H9 (cell line): ENCODE measurements around the gene UBE3A. TPM values are rescaled to one million over a fixed set of nuclear protein-coding genes. Genes with fewer than 3 reads are reported as not detected.

Experiments
- DNase-seq: peaks from one replicate; pipeline ENCODE4 v3.0.0-alpha.2; 2017
- H2AFZ ChIP-seq: one replicate; pipeline ENCODE4 v1.6.1; 2013; ENCODE audit warnings: mild to moderate bottlenecking, low read length, control low read depth, moderate library complexity
- H2AK5ac ChIP-seq: 2 replicates; pipeline ENCODE4 v1.6.1; 2013; ENCODE audit warnings: low read length, control low read depth, mixed read lengths; ENCODE audit not compliant: insufficient read length
- H2BK120ac ChIP-seq: one replicate; pipeline ENCODE4 v1.6.1; 2013; ENCODE audit warnings: low read depth, mild to moderate bottlenecking, low read length, control low read depth, inconsistent platforms; ENCODE audit not compliant: poor library complexity, severe bottlenecking
- H2BK12ac ChIP-seq: 2 replicates; pipeline ENCODE4 v1.6.1; 2013; ENCODE audit warnings: low read length, control low read depth, mixed read lengths, low read depth; ENCODE audit not compliant: insufficient read length
- H2BK15ac ChIP-seq: 2 replicates; pipeline ENCODE4 v1.6.1; 2013; ENCODE audit warnings: low read depth, low read length, control low read depth
- H2BK20ac ChIP-seq: one replicate; pipeline ENCODE4 v1.6.1; 2013; ENCODE audit warnings: low read depth, mild to moderate bottlenecking, low read length, control low read depth, inconsistent platforms; ENCODE audit not compliant: poor library complexity, severe bottlenecking
- H2BK5ac ChIP-seq: 2 replicates; pipeline ENCODE4 v1.6.1; 2013; ENCODE audit warnings: low read length, control low read depth, mixed read lengths; ENCODE audit not compliant: insufficient read length
- H3K14ac ChIP-seq: 2 replicates; pipeline ENCODE4 v1.6.1; 2013; ENCODE audit warnings: low read length, control low read depth; ENCODE audit not compliant: insufficient read depth
- H3K18ac ChIP-seq: 2 replicates; pipeline ENCODE4 v1.6.1; 2013; ENCODE audit warnings: low read depth, mild to moderate bottlenecking, mixed read lengths, low read length, control low read depth; ENCODE audit not compliant: insufficient read length
- H3K23ac ChIP-seq: 2 replicates; pipeline ENCODE4 v1.6.1; 2013; ENCODE audit warnings: low read length, control low read depth, mixed read lengths, low read depth; ENCODE audit not compliant: insufficient read length
- H3K23me2 ChIP-seq: 2 replicates; pipeline ENCODE4 v1.6.1; 2013; ENCODE audit warnings: low read depth, mild to moderate bottlenecking, mixed read lengths, low read length, control low read depth; ENCODE audit not compliant: insufficient read length, poor library complexity, severe bottlenecking
- H3K27ac ChIP-seq: 2 replicates; pipeline ENCODE4 v1.5.1; 2013; ENCODE audit warnings: low read length, control low read depth, mixed read lengths, low read depth; ENCODE audit not compliant: insufficient read length
- H3K27me3 ChIP-seq: 2 replicates; pipeline ENCODE4 v1.6.1; 2013; ENCODE audit warnings: low read length, control low read depth, inconsistent platforms; ENCODE audit not compliant: insufficient read depth
- H3K4ac ChIP-seq: 2 replicates; pipeline ENCODE4 v1.6.1; 2013; ENCODE audit warnings: low read depth, mild to moderate bottlenecking, control low read depth, inconsistent platforms, low read length, moderate library complexity
- H3K4me1 ChIP-seq: 2 replicates; pipeline ENCODE4 v1.6.1; 2013; ENCODE audit warnings: low read length, control low read depth, inconsistent platforms; ENCODE audit not compliant: insufficient read depth
- H3K4me2 ChIP-seq: 2 replicates; pipeline ENCODE4 v1.6.1; 2013; ENCODE audit warnings: low read length, control low read depth, mixed read lengths; ENCODE audit not compliant: insufficient read length, insufficient read depth
- H3K56ac ChIP-seq: 2 replicates; pipeline ENCODE4 v1.6.1; 2013; ENCODE audit warnings: low read depth, mild to moderate bottlenecking, mixed read lengths, low read length, control low read depth; ENCODE audit not compliant: insufficient read length
- H3K79me1 ChIP-seq: 2 replicates; pipeline ENCODE4 v1.6.1; 2013; ENCODE audit warnings: low read depth, mild to moderate bottlenecking, moderate library complexity, low read length, control low read depth, inconsistent platforms; ENCODE audit not compliant: insufficient read depth, poor library complexity, severe bottlenecking
- H3K79me2 ChIP-seq: 2 replicates; pipeline ENCODE4 v1.6.1; 2013; ENCODE audit warnings: low read length, control low read depth, inconsistent platforms; ENCODE audit not compliant: insufficient read depth
- H3K9ac ChIP-seq: 2 replicates; pipeline ENCODE4 v1.6.1; 2013; ENCODE audit warnings: low read length, control low read depth, mixed read lengths; ENCODE audit not compliant: insufficient read length; ENCODE audit errors: extremely low read depth
- H3K9me3 ChIP-seq: one replicate; pipeline ENCODE4 v1.6.1; 2013; ENCODE audit warnings: low read depth, low read length, inconsistent platforms; ENCODE audit not compliant: control insufficient read depth
- H3T11ph ChIP-seq: one replicate; pipeline ENCODE4 v1.6.1; 2013; ENCODE audit warnings: mild to moderate bottlenecking, low read length, control low read depth, inconsistent platforms
- H4K20me1 ChIP-seq: one replicate; pipeline ENCODE4 v1.6.1; 2013; ENCODE audit not compliant: control insufficient read depth, insufficient read length, insufficient read depth
- H4K5ac ChIP-seq: 2 replicates; pipeline ENCODE4 v1.6.1; 2013; ENCODE audit warnings: low read depth, mild to moderate bottlenecking, mixed read lengths, low read length, control low read depth; ENCODE audit not compliant: insufficient read length
- H4K8ac ChIP-seq: replicated peaks from 2 replicates; pipeline ENCODE4 v1.6.1; 2013; ENCODE audit warnings: low read length, control low read depth, mixed read lengths, low read depth; ENCODE audit not compliant: insufficient read length
- H4K91ac ChIP-seq: 2 replicates; pipeline ENCODE4 v1.6.1; 2013; ENCODE audit warnings: low read depth, mild to moderate bottlenecking, moderate library complexity, mixed read lengths, low read length, control low read depth; ENCODE audit not compliant: insufficient read length
- H3K27ac Mint-ChIP-seq, 3 experiments: 2 replicates in 2 of 3; 3 replicates in 1 of 3; pipeline ENCODE4 v1.8.0; 2020 to 2021; ENCODE audit warnings: mixed read lengths in 3 of 3, mild to moderate bottlenecking in 1 of 3, moderate library complexity in 1 of 3
- H3K27me3 Mint-ChIP-seq: 2 replicates; pipeline ENCODE4 v1.8.0; 2021; ENCODE audit warnings: low read depth, mild to moderate bottlenecking, moderate library complexity, mixed read lengths
- H3K36me3 Mint-ChIP-seq, 3 experiments: 2 replicates in 2 of 3; 3 replicates in 1 of 3; pipeline ENCODE4 v1.8.0; 2020 to 2021; ENCODE audit warnings: low read depth in 3 of 3, mixed read lengths in 3 of 3; ENCODE audit not compliant: insufficient read depth in 1 of 3
- H3K4me1 Mint-ChIP-seq, 2 experiments: 2 replicates each; pipeline ENCODE4 v1.8.0; 2020; ENCODE audit warnings: mixed read lengths in 2 of 2
- H3K4me3 Mint-ChIP-seq, 2 experiments: 2 replicates in 1 of 2; 3 replicates in 1 of 2; pipeline ENCODE4 v1.8.0; 2020 to 2021; ENCODE audit warnings: mild to moderate bottlenecking in 2 of 2, mixed read lengths in 2 of 2, moderate library complexity in 1 of 2
- H3K9me3 Mint-ChIP-seq, 2 experiments: 2 replicates in 1 of 2; 3 replicates in 1 of 2; pipeline ENCODE4 v1.8.0; 2020; ENCODE audit warnings: mild to moderate bottlenecking in 2 of 2, mixed read lengths in 2 of 2, moderate library complexity in 1 of 2
- WGBS: extraction: QIAGEN DNeasy Blood & Tissue Kit; methylation state at CpG from one replicate; pipeline ENCODE4 v1.1.7; 2013; ENCODE audit warnings: missing lambda C conversion rate, low lambda C conversion rate, mixed read lengths; ENCODE audit not compliant: insufficient read length; ENCODE audit errors: extremely low coverage; 5-methylcytosine and 5-hydroxymethylcytosine counted together
- total RNA-seq: library from RNA; stranded (reverse); gene quantifications from 2 replicates; pipeline ENCODE4 v1.2.1, GENCODE V29; 2021
- TF ChIP-seq, protein P1 (sequence below): fragments of 200-600 bp; sonication (generic); conservative IDR thresholded peaks from 3 replicates; pipeline ENCODE4 v1.8.0; 2021; ENCODE audit warnings: antibody characterized with exemption, mild to moderate bottlenecking

The UBE3A gene
- total RNA-seq, 1 experiment from 2014 or later, result 108 TPM

DNA sequence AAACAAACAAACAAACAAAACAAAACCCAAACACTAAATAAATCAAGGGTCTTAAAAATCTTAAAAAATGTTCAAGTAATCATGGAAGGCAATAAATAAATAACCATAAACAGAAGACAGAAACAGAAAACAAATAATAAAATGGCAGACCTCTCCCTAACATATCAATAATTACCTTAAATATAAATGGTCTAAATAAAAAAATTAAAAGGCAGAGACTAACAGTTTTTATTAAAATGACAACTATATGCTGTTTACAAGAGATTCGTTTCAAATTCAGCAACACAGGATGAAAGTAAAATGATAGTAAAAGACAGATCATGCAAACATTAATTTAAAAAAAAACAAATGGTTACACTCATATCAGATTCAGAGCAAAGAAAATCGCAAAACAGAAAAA, 91.1 kb downstream of the UBE3A start:
- H2BK12ac ChIP-seq, result no peak overlapping the region
- no peaks in the 10 kb centered on the region for H3K23me2 ChIP-seq
- H3K9me3 ChIP-seq, result no peaks in the 10 kb centered on the region
- TF ChIP-seq, protein P1, sequence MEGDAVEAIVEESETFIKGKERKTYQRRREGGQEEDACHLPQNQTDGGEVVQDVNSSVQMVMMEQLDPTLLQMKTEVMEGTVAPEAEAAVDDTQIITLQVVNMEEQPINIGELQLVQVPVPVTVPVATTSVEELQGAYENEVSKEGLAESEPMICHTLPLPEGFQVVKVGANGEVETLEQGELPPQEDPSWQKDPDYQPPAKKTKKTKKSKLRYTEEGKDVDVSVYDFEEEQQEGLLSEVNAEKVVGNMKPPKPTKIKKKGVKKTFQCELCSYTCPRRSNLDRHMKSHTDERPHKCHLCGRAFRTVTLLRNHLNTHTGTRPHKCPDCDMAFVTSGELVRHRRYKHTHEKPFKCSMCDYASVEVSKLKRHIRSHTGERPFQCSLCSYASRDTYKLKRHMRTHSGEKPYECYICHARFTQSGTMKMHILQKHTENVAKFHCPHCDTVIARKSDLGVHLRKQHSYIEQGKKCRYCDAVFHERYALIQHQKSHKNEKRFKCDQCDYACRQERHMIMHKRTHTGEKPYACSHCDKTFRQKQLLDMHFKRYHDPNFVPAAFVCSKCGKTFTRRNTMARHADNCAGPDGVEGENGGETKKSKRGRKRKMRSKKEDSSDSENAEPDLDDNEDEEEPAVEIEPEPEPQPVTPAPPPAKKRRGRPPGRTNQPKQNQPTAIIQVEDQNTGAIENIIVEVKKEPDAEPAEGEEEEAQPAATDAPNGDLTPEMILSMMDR, result no peak
- no CpG with 5 or more reads among the region's 2 CpGs for WGBS
- Mint-ChIP-seq H3K9me3 (no peaks in the 10 kb centered on the region; a peak in 1 of 5 replicates), H3K36me3 (peaks cover 10 to 32% (median 23%) of the 10 kb centered on the region in 3 experiments; a peak in 6 of 7 replicates), H3K27ac (no peak overlapping the region; a peak in 1 of 7 replicates), H3K4me3 (no peak overlapping the region), H3K4me1 (peaks cover 36 to 40% of the 10 kb centered on the region in 2 experiments), H3K27me3 (no peaks in the 10 kb centered on the region)
- H3K23ac ChIP-seq, result no peak overlapping the region
- no peak overlapping the region for H3K9ac ChIP-seq
- H4K8ac ChIP-seq, result no peak overlapping the region
- no peaks in the 10 kb centered on the region for H4K20me1 ChIP-seq
- H2BK20ac ChIP-seq, result no peak overlapping the region
- no peak overlapping the region for H2BK5ac ChIP-seq
- H3K56ac ChIP-seq, result no peak overlapping the region
- no peak overlapping the region for H2BK120ac ChIP-seq
- no peak overlapping the region for H4K5ac ChIP-seq
- no peaks in the 10 kb centered on the region for H3K27me3 ChIP-seq
- no peak for DNase-seq
- H2AK5ac ChIP-seq, result no peak overlapping the region
- no peak overlapping the region for H3K27ac ChIP-seq
- H3K4ac ChIP-seq, result no peak overlapping the region
- H2BK15ac ChIP-seq, result no peak overlapping the region
- H3K18ac ChIP-seq, result no peak overlapping the region
- no peaks in the 10 kb centered on the region for H3K79me1 ChIP-seq
- H3K79me2 ChIP-seq, result no peaks in the 10 kb centered on the region
- H3K4me1 ChIP-seq, result peaks cover 2% of the 10 kb centered on the region; the same call in 1 of the 2 replicates
- H2AFZ ChIP-seq, result no peak overlapping the region
- no peak overlapping the region for H3K4me2 ChIP-seq
- no peak overlapping the region for H3T11ph ChIP-seq
- H4K91ac ChIP-seq, result no peak overlapping the region
- no peak overlapping the region for H3K14ac ChIP-seq
